GM12874 (cell line): Measurements from ENCODE around the gene ZBED4.

ENCODE experiments used
- CTCF ChIP-seq: IDR thresholded peaks from 2 replicates; pipeline ENCODE4 v1.5.1; 2011; ENCODE audit warnings: low read depth, mild to moderate bottlenecking, control low read depth, low read length, moderate library complexity; ENCODE audit not compliant: insufficient read depth

Gene ZBED4

GRCh38 chr22:49906071-49906798 is 52.6 kb downstream of the ZBED4 start:
- no peak for TF ChIP-seq CTCF

- TF ChIP-seq CTCF: no peak
Measured at GRCh38 chr22:49906799-49907290, 53.2 kb downstream of the ZBED4 start.

- TF ChIP-seq CTCF: no peak
Measured at GRCh38 chr22:49907807-49908206, 54.2 kb downstream of the ZBED4 start.

GRCh38 chr22:49909476-49910205 is 56.0 kb downstream of the ZBED4 start:
- no peak for TF ChIP-seq CTCF

- no peak for TF ChIP-seq CTCF
Measured at GRCh38 chr22:49910229-49911155, 56.8 kb downstream of the ZBED4 start.

- TF ChIP-seq CTCF: no peak
Measured at GRCh38 chr22:49911881-49912625, 58.4 kb downstream of the ZBED4 start.
